ENCODE data around the gene PLAC8L1. TPM values are rescaled to one million over a fixed set of nuclear protein-coding genes. Genes with fewer than 3 reads are reported as not detected.

The PLAC8L1 gene
- total RNA-seq, 1 donor from 2014 or later = 4.2 TPM

DNA sequence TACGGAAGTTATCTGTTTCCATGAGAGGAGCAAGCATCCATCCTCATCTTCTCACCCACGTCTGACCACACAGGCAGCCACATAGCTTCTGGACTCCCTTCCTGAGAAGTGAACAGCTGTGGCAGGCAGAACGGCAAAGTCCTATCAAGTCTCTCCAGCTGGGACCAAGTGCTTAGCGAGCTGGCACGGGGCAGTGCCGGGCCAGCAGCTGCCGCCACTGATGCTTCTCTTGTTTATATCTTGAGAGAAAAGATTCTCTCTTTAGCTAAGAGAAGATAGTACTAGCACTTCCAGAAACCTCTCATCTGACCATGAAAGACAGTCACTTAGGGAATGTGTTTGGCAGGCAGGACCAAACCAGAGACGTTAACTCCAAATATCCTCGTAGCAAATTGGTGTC, 37.2 kb downstream of the PLAC8L1 start:
- no peaks in the 10 kb centered on the region for H3K9me3 Mint-ChIP-seq
- no peaks in the 10 kb centered on the region for H3K36me3 Mint-ChIP-seq
- H3K4me1 Mint-ChIP-seq = no peaks in the 10 kb centered on the region
- no peak for DNase-seq (ENCODE audit: low spot score in 2 of 2, unreplicated experiment in 2 of 2)
- TF ChIP-seq, protein P1, sequence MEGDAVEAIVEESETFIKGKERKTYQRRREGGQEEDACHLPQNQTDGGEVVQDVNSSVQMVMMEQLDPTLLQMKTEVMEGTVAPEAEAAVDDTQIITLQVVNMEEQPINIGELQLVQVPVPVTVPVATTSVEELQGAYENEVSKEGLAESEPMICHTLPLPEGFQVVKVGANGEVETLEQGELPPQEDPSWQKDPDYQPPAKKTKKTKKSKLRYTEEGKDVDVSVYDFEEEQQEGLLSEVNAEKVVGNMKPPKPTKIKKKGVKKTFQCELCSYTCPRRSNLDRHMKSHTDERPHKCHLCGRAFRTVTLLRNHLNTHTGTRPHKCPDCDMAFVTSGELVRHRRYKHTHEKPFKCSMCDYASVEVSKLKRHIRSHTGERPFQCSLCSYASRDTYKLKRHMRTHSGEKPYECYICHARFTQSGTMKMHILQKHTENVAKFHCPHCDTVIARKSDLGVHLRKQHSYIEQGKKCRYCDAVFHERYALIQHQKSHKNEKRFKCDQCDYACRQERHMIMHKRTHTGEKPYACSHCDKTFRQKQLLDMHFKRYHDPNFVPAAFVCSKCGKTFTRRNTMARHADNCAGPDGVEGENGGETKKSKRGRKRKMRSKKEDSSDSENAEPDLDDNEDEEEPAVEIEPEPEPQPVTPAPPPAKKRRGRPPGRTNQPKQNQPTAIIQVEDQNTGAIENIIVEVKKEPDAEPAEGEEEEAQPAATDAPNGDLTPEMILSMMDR (IDR thresholded peaks at IDR 0.05; ENCODE audit: unreplicated experiment) = no peak
- peaks cover 18% of the 10 kb centered on the region for H3K27me3 Mint-ChIP-seq (ENCODE audit: low read depth)
- H3K27ac Mint-ChIP-seq = no peak overlapping the region
- no peak overlapping the region for H3K4me3 Mint-ChIP-seq

DNA sequence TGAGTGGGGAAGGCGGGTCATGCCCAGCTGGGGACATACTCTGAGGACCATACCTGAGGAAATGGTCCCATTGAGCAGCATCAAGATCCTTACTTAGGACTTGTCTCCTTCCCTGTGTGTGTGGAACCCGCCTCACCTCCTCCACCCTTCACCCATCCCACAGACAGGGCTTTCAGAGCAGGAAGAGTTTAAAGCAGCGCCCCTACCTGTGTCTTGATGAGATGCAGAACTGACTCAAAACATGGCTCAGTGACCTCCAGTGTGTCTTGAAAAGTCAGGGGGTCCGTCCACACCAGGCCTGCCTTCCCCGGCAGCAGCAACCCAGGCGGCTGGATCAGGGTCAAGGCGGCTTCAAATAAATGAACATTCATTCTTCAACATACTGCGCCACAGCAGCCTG, 38.4 kb downstream of the PLAC8L1 start:
- Mint-ChIP-seq H3K9me3 (no peaks in the 10 kb centered on the region), H3K36me3 (no peaks in the 10 kb centered on the region), H3K4me3 (no peak overlapping the region), H3K27ac (no peak overlapping the region), H3K27me3 (ENCODE audit: low read depth) (peaks cover 12% of the 10 kb centered on the region), H3K4me1 (no peaks in the 10 kb centered on the region)
- DNase-seq (ENCODE audit: low spot score in 2 of 2, unreplicated experiment in 2 of 2) = no peak
- TF ChIP-seq, protein P1 (IDR thresholded peaks at IDR 0.05; ENCODE audit: unreplicated experiment) = no peak

DNA sequence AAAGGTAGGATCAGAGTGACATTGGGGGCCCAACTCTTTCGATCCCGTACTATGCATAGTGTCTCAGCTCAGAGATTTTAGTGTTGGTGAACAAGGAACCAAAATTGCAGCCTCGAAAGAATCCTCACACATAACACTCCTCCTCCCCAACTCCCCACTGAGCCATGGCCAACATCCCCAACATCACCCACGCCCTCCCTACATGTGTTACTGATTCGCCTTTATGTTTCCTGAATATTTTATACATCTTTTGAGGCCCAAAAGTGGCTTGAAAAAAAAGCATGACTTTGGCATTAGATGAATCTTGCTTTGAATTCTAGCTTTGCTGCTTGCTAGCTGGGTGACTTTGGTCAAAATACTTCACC, 45.2 kb downstream of the PLAC8L1 start:
- Mint-ChIP-seq H3K27me3 (ENCODE audit: low read depth) (peaks cover 7% of the 10 kb centered on the region), H3K27ac (no peak overlapping the region), H3K4me3 (no peak overlapping the region), H3K4me1 (no peaks in the 10 kb centered on the region), H3K9me3 (no peaks in the 10 kb centered on the region), H3K36me3 (no peaks in the 10 kb centered on the region)
- no peak for DNase-seq (ENCODE audit: low spot score in 2 of 2, unreplicated experiment in 2 of 2)
- TF ChIP-seq, protein P1 (IDR thresholded peaks at IDR 0.05; ENCODE audit: unreplicated experiment) = no peak

DNA sequence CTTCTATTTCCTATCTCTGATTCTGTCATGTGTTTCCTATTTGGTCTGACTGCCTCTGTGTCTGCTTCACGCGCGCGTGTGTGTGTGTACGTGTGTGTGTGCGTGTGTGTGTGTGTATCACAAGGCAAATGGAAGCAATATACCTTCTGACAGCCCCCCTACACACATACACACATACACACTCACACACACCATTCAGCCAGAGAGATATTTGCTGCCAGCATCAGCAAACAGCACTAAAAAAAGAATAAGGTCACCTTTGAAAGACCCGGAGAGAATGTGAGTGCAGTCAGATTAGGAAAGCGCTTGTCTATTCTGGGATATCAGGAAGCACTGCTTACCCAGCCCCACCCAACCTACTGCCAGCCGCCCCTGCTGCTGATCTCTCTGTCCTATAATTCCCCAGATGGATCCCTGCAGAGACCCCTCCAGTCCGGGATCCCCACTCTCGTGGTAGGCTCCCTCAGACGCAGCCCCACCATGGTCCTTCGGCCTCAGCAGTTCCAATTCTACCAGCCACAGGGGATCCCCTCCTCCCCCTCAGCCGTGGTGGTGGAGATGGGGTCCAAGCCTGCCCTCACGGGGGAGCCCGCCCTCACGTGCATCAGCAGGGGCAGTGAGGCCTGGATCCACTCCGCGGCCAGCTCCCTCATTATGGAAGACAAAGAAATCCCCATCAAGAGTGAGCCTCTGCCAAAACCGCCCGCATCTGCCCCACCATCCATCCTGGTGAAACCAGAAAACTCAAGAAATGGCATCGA, 45.7 kb downstream of the PLAC8L1 start:
- peak overlapping the region; percentile 1 for H3K27ac Mint-ChIP-seq
- no peaks in the 10 kb centered on the region for H3K4me1 Mint-ChIP-seq
- no peak for DNase-seq (ENCODE audit: low spot score in 2 of 2, unreplicated experiment in 2 of 2)
- TF ChIP-seq, protein P1 (IDR thresholded peaks at IDR 0.05; ENCODE audit: unreplicated experiment) = no peak
- no peaks in the 10 kb centered on the region for H3K36me3 Mint-ChIP-seq
- no peaks in the 10 kb centered on the region for H3K9me3 Mint-ChIP-seq
- H3K4me3 Mint-ChIP-seq = no peak overlapping the region
- peaks cover 7% of the 10 kb centered on the region for H3K27me3 Mint-ChIP-seq (ENCODE audit: low read depth)

DNA sequence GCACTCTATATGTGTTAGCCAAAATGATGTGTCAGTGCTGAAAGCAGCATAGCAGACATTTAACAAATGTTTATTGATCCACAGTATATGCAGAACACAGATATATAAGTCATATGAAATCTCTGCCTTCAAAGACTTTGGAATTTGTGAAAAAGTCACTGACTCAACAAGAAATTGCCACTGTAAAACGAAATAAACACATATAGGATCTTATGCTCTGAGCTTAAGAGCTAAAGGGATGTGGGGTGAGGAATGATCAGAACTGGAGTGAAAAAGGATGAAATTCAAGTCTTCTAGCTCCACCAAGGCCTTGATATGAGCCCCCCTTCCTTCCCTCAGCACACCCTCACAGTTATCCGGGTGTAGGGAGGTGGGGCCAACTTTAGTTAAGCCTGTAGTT, 49.9 kb downstream of the PLAC8L1 start:
- H3K4me3 Mint-ChIP-seq = no peak overlapping the region
- no peaks in the 10 kb centered on the region for H3K4me1 Mint-ChIP-seq
- no peak overlapping the region for H3K27ac Mint-ChIP-seq
- TF ChIP-seq, protein P1 (IDR thresholded peaks at IDR 0.05; ENCODE audit: unreplicated experiment) = no peak
- H3K36me3 Mint-ChIP-seq = no peaks in the 10 kb centered on the region
- DNase-seq (ENCODE audit: low spot score in 2 of 2, unreplicated experiment in 2 of 2) = no peak
- peaks cover 5% of the 10 kb centered on the region for H3K27me3 Mint-ChIP-seq (ENCODE audit: low read depth)
- H3K9me3 Mint-ChIP-seq = no peaks in the 10 kb centered on the region

All from mesothelial cell of epicardium (in vitro differentiated cells).